HG03565 (cell line): ENCODE results near the gene TBL2.
A peak's percentile ranks its signal among the peaks of the same experiment; 100 is the strongest.
"Not testable (repeated sequence)": the region's sequence is repeated elsewhere in the genome, so short reads cannot be mapped to it uniquely, and the experiment has no call there.

Experiments used
- ATAC-seq: cut with Tn5 transposase; IDR thresholded peaks from one replicate; pipeline ENCODE4 v1.9.1; 2021; ENCODE audit warnings: mild to moderate bottlenecking, moderate library complexity; ENCODE audit not compliant: unreplicated experiment

TBL2 gene

DNA sequence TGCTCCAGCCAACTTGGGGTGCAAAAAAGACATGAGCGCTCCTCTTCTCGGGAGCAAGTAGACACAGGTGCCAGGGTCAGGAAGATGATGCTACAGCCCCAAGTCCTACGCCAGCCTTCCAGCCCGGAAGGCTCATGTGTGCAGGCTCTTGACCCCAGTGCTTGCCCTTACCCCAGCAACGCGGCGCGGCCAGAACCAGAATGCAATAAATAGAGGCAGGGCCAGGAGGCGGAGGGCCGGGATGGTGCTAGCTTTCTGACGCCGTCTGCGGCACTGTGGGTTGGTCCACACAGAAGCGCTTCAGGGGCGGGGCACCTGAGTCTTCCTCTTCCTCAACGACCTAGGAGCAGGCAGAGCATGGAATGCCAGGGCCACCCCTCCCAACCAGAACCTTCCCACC lies 41.3 kb downstream of the TBL2 start:
- no peak for ATAC-seq

DNA sequence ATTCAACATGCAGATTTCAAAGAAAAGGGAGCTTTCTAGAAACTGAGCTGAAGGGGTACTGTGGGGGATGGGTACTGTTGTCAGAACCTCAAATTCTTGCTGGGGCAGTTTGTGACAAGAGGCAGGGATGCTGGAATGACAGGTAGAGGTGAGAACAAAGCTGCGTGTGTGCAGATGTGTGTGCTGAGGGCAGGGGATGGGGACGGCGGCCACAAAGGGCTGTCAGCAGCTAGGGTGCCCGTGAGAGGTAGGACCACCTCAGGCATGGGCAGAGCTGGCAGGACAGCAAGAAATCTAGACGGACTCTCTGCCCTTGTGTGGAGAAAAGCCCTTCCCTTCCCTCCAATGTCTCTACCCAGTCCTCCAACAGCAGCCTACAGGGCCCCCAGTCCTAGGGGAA lies 41.9 kb downstream of the TBL2 start:
- no peak for ATAC-seq

GRCh38 chr7:73535918-73536317 lies 42.5 kb downstream of the TBL2 start:
- ATAC-seq = not testable (repeated sequence)

DNA sequence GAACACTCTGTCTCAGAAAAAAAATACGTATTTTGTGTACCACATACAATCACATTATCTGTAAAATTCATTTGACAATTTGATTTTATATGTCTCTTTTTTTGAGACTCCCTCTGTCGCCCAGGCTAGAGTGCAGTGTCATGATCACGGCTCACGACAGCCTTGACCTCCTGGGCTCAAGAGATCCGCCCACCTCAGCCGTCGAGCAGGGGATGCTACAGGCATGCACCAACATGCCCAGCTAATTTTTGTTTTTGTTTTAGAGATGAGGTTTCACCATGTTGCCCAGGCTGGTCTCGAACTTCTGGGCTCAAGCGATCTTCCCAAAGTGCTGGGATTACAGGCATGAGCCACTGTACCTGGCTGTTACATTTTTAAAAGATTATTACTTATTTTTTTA lies 44.6 kb downstream of the TBL2 start:
- no peak for ATAC-seq

- ATAC-seq = no peak
These were observed 46.2 kb downstream of the TBL2 start for GRCh38 chr7:73532224-73532623.

GRCh38 chr7:73530800-73531199 lies 47.6 kb downstream of the TBL2 start:
- ATAC-seq = no peak

GRCh38 chr7:73526896-73527821 lies 51.2 kb downstream of the TBL2 start:
- ATAC-seq = no peak

DNA sequence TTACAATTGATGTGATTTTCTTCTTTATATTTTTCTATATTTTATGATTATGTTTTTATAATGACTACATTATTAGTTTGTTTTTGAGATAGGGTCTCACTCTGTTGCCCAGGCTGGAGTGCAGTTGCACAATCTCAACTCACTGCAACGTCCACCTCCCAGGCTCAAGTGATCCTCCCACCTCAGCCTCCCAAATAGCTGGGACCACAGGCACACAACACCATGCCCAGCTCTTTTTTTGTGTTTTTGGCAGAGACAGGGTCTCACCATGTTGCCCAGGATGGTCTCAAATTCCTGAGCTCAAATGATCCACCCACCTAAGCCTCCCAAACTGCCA lies 52.3 kb downstream of the TBL2 start:
- ATAC-seq = not testable (repeated sequence)

DNA sequence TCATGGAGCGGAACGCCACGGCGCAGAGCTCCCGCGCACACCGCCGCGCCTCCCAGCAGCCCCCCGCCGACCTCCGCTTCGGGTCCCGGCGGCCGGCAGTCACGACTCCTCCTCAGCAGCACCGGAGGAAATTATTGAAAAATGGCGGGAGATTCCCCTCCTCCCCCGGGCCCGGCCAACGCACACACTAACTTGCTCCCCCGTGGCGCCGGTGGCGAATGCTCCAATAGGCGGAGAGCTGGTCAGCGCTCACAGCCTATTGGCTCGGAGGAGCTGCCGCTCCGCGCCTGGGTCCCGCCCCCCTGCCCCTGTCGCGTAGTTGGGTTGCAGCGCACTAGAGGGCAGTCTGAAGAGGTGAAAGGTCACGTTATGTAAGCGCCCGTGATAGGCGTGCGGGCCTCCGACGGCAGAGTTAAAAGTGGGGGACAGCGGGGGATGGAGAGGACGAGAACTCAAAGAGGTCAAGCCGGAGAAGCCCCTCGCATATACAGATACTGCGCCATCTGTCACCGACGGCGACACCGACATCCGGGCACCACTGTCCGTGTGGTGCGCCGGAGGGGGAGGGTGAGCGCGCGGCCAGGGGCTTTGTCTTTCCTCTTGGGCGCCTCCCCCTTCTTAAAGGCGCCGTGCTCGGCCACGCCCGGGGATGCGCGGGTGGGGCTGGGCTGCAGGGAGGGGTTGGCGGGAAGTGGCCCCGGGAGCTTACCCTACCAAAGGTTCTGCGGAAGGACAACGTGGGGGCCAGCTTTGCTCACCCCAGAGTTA lies 56.1 kb downstream of the TBL2 start, which contains the start of gene BAZ1B:
Gene BAZ1B, minus strand, starts transcription at position 189 of the 768 bp plus-strand sequence. CDS start 360 bp downstream, outside the sequence.
- ATAC-seq = peak; percentile 69

GRCh38 chr7:73521636-73522104 lies 56.7 kb downstream of the TBL2 start:
- ATAC-seq = peak; percentile 19

DNA sequence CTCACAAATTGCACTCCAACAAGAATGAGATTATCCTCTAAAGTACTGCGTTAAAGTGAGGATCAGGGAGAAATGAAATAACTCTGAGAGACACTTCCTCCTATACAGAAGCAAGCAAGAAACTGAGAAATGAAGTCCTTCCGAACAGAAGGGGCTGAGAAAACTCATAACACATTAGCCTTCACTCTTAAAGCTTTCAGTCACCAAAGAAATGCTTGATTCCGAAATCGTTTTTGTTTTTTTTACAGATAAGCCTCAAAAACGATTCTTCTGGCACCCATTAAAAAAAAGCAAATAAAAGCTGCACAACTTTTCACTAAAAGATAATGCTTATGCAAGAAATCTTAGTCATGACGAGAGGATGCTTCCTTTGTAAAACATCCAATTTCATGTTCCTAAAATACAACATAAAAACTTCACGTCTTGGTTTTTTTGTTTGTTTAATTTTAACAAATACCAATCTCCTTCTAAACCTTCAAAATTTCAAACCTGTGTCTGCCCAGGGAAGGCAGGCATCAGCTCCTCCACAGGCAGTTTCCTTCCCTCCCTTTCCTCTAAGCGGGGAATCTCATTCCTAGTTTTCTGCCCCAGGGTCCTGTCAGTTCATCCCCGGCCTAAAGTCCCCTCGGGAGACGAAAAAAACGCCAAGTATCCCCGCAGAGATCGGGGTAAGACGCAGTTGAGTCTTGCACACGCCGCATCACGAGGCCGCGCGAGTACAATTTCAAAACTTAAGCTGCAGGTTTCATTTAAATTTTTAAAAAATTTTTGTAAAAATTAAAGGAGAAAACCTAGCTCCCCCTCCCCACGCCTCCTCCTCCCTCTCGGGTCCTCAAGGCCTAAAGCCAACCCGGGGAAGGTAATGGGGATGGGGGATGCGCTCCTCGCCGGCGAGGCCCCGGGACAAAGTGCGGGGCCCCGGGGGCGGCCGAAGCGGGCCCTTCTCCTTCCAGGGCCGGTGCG lies 57.4 kb downstream of the TBL2 start:
- peak; percentile 6 for ATAC-seq

GRCh38 chr7:73519867-73520672 lies 58.3 kb downstream of the TBL2 start:
- no peak for ATAC-seq

GRCh38 chr7:73518470-73518869 lies 59.9 kb downstream of the TBL2 start:
- ATAC-seq = no peak
